ENCODE results near the gene PDE4B.

Gene PDE4B

DNA sequence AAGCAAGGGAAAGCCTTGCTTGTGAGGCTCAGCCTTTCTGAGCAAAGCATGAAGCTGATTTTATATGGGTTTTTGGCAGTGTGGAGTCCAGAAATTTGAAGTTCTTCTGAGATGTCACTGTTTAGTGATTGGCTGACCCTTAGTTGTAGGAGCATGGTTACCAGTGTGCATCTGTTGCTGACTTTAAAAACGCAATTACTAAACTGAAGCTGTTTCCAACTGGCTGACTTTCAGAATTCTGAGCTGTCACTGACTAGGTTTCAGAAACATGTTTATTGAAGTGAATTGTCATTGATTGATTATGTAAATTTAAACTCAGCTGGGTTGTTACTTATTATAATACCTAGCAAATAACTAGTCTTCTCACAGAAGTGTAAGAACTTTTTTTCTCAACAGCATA is 89.4 kb downstream of the PDE4B start:
- no peaks in the 10 kb centered on the region for H3K4me1 ChIP-seq
- H3K36me3 ChIP-seq (ENCODE audit: control insufficient read depth, insufficient read depth, low read length), result no peaks in the 10 kb centered on the region
- H3K9me3 ChIP-seq (ENCODE audit: control insufficient read depth, low read length), result no peaks in the 10 kb centered on the region
- no peak overlapping the region for H3K27ac ChIP-seq
- H3K79me2 ChIP-seq, result no peaks in the 10 kb centered on the region
- H3K4me2 ChIP-seq (ENCODE audit: low read length), result no peak overlapping the region
- no peak overlapping the region for H3K4me3 ChIP-seq (ENCODE audit: low read depth, low read length)
- no peak overlapping the region for H2AFZ ChIP-seq
- no peak overlapping the region for H3K9ac ChIP-seq
- TF ChIP-seq, protein P1, sequence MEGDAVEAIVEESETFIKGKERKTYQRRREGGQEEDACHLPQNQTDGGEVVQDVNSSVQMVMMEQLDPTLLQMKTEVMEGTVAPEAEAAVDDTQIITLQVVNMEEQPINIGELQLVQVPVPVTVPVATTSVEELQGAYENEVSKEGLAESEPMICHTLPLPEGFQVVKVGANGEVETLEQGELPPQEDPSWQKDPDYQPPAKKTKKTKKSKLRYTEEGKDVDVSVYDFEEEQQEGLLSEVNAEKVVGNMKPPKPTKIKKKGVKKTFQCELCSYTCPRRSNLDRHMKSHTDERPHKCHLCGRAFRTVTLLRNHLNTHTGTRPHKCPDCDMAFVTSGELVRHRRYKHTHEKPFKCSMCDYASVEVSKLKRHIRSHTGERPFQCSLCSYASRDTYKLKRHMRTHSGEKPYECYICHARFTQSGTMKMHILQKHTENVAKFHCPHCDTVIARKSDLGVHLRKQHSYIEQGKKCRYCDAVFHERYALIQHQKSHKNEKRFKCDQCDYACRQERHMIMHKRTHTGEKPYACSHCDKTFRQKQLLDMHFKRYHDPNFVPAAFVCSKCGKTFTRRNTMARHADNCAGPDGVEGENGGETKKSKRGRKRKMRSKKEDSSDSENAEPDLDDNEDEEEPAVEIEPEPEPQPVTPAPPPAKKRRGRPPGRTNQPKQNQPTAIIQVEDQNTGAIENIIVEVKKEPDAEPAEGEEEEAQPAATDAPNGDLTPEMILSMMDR (IDR thresholded peaks at IDR 0.05), result no peak
- no peaks in the 10 kb centered on the region for H3K27me3 ChIP-seq (ENCODE audit: control insufficient read depth, insufficient read depth, low read length)

DNA sequence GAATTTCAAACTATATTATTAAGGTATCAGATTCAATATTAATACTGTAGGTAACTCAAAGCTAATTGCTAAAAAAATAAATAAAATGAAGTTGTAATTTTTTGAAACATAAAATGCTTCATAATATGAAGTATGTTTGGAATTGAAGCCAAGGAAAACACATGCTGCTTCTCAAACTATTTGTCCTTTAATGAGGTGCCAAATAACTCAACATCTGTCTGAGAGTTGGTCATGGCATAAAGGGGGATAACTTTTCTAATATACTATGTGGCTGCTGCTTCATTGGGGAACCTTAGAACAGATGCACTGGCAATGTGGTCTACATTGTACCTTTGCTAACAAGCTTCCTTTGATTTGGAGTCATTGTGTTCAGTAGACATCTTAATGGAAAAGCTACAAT is 96.7 kb downstream of the PDE4B start:
- H3K4me2 ChIP-seq (ENCODE audit: low read length), result no peak overlapping the region
- H3K27ac ChIP-seq, result no peak overlapping the region
- H3K27me3 ChIP-seq (ENCODE audit: control insufficient read depth, insufficient read depth, low read length), result no peaks in the 10 kb centered on the region
- no peaks in the 10 kb centered on the region for H3K36me3 ChIP-seq (ENCODE audit: control insufficient read depth, insufficient read depth, low read length)
- H3K79me2 ChIP-seq, result no peaks in the 10 kb centered on the region
- TF ChIP-seq, protein P1 (IDR thresholded peaks at IDR 0.05), result no peak
- no peak overlapping the region for H2AFZ ChIP-seq
- H3K9me3 ChIP-seq (ENCODE audit: control insufficient read depth, low read length), result no peaks in the 10 kb centered on the region
- H3K4me1 ChIP-seq, result no peaks in the 10 kb centered on the region
- no peak overlapping the region for H3K9ac ChIP-seq
- H3K4me3 ChIP-seq (ENCODE audit: low read depth, low read length), result no peak overlapping the region

DNA sequence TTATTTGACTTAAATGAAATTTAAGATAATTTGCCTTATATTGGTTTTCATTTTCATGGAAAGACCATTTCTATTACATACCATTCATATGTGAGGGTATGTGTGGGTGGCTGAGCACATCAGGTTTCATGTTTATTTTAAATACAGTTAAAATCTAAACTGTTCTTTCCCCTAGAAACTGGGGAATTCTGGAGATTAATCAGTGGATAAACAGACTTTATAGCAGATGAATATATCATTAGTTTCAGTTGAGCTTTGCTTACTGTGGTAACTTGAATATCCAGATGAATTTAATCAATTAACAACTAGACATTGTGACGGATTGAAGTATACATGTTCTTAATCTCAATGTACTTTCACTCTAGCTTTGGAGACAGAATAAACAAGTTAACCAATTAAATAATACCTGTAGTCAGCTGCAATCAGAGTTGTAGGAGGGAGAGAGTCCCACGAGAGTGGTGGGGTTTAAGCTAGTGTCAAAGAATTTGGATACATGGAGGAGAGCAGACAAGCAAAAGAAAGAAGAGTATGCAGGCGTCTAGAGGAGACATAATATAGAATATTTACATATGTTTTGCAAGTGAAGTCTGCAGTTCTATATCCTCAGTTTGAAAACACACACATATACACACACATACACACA is 97.6 kb downstream of the PDE4B start:
- Histone ChIP-seq H3K27me3 (ENCODE audit: control insufficient read depth, insufficient read depth, low read length) (no peaks in the 10 kb centered on the region), H3K4me3 (ENCODE audit: low read depth, low read length) (no peak overlapping the region), H3K79me2 (no peaks in the 10 kb centered on the region), H3K9me3 (ENCODE audit: control insufficient read depth, low read length) (no peaks in the 10 kb centered on the region), H3K4me2 (ENCODE audit: low read length) (no peak overlapping the region), H3K9ac (no peak overlapping the region), H3K27ac (no peak overlapping the region), H3K4me1 (no peaks in the 10 kb centered on the region), H3K36me3 (ENCODE audit: control insufficient read depth, insufficient read depth, low read length) (no peaks in the 10 kb centered on the region), H2AFZ (no peak overlapping the region)
- TF ChIP-seq, protein P1 (IDR thresholded peaks at IDR 0.05), result no peak

DNA sequence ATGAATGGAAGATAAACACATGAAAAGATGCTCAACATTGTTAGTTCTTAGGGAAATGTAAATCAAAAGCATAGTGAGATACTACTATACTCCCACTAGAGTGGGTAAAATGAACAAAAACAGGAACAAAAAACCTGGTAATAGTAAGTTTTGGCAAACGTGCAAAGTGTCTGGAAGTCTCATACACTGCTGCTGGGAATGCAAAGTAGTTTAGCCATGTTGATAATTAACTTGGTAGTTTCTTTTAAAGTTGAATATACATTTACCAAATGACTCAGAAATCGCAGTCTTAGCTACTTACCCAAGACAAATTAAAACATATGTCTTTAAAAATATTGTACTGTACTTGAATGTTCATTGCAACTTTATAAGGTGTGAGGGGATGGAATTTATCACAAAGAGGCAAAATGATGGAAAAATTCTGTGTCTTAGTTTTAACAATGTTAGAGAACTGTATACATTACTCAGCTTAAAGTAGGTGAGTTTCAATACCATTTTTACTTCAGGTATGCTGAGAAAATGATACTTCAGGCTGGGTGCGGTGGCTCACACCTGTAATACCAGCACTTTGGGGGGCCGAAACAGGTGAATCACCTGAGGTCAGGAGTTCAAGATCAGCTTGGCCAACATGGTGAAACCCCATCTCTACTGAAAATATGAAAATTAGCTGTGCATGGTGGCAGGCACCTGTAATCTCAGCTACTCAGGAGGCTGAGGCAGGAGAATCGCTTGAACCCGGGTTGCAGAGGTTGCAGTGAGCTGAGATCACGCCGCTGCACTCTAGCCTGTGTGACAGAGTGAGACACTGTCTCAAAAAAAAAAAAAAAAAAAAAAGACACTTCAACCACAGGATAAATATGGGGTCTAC is 102.3 kb downstream of the PDE4B start:
- no peak overlapping the region for H2AFZ ChIP-seq
- no peaks in the 10 kb centered on the region for H3K4me1 ChIP-seq
- H3K9me3 ChIP-seq (ENCODE audit: control insufficient read depth, low read length), result no peaks in the 10 kb centered on the region
- H3K27me3 ChIP-seq (ENCODE audit: control insufficient read depth, insufficient read depth, low read length), result no peaks in the 10 kb centered on the region
- H3K9ac ChIP-seq, result no peak overlapping the region
- H3K27ac ChIP-seq, result no peak overlapping the region
- no peak overlapping the region for H3K4me2 ChIP-seq (ENCODE audit: low read length)
- H3K4me3 ChIP-seq (ENCODE audit: low read depth, low read length), result no peak overlapping the region
- no peaks in the 10 kb centered on the region for H3K79me2 ChIP-seq
- TF ChIP-seq, protein P1 (IDR thresholded peaks at IDR 0.05), result no peak
- H3K36me3 ChIP-seq (ENCODE audit: control insufficient read depth, insufficient read depth, low read length), result no peaks in the 10 kb centered on the region

Measured in parathyroid adenoma (tissue), 2 donors.